ENCODE data around the gene THPO. TPM values are rescaled to one million over a fixed set of nuclear protein-coding genes. Genes with fewer than 3 reads are reported as not detected.

The THPO gene
- total RNA-seq, 1 donor from 2014 or later, result not detected

GRCh38 chr3:184389935-184390528 is 12.0 kb upstream of the THPO start:
- Mint-ChIP-seq H3K9me3 (no peaks in the 10 kb centered on the region), H3K4me1 (no peaks in the 10 kb centered on the region), H3K4me3 (no peak overlapping the region), H3K36me3 (ENCODE audit: low read depth) (no peaks in the 10 kb centered on the region), H3K27ac (no peak overlapping the region), H3K27me3 (peaks cover 35% of the 10 kb centered on the region)
- TF ChIP-seq, protein P1, sequence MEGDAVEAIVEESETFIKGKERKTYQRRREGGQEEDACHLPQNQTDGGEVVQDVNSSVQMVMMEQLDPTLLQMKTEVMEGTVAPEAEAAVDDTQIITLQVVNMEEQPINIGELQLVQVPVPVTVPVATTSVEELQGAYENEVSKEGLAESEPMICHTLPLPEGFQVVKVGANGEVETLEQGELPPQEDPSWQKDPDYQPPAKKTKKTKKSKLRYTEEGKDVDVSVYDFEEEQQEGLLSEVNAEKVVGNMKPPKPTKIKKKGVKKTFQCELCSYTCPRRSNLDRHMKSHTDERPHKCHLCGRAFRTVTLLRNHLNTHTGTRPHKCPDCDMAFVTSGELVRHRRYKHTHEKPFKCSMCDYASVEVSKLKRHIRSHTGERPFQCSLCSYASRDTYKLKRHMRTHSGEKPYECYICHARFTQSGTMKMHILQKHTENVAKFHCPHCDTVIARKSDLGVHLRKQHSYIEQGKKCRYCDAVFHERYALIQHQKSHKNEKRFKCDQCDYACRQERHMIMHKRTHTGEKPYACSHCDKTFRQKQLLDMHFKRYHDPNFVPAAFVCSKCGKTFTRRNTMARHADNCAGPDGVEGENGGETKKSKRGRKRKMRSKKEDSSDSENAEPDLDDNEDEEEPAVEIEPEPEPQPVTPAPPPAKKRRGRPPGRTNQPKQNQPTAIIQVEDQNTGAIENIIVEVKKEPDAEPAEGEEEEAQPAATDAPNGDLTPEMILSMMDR (IDR thresholded peaks at IDR 0.05), result no peak
- intact Hi-C loops (cut with micrococcal nuclease), result no loop called here
- ChIA-PET CTCF (no interaction called here), POLR2A (no interaction called here)
- no peak for DNase-seq
- no peak for ATAC-seq (ENCODE audit: low read depth)

DNA sequence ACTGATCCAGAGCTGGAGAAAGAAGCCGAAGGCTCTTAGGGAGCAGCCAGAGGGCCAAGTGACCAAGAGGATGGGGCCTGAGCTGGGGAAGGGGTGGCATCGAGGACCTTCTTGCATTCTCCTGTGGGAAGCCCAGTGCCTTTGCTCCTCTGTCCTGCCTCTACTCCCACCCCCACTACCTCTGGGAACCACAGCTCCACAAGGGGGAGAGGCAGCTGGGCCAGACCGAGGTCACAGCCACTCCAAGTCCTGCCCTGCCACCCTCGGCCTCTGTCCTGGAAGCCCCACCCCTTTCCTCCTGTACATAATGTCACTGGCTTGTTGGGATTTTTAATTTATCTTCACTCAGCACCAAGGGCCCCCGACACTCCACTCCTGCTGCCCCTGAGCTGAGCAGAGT is 11.4 kb upstream of the THPO start:
- ATAC-seq (ENCODE audit: low read depth) (no peak), DNase-seq (no peak)
- no peak overlapping the region for H3K27ac Mint-ChIP-seq
- peaks cover 39% of the 10 kb centered on the region for H3K27me3 Mint-ChIP-seq
- no peaks in the 10 kb centered on the region for H3K4me1 Mint-ChIP-seq
- POLR2A ChIA-PET, result no interaction called here
- no peaks in the 10 kb centered on the region for H3K36me3 Mint-ChIP-seq (ENCODE audit: low read depth)
- TF ChIP-seq, protein P1 (IDR thresholded peaks at IDR 0.05), result no peak
- CTCF ChIA-PET, result no interaction called here
- no peaks in the 10 kb centered on the region for H3K9me3 Mint-ChIP-seq
- intact Hi-C loops (cut with micrococcal nuclease), result no loop called here
- H3K4me3 Mint-ChIP-seq, result no peak overlapping the region

GRCh38 chr3:184388936-184389230 is 10.9 kb upstream of the THPO start:
- ATAC-seq (ENCODE audit: low read depth) (no peak), DNase-seq (no peak)
- POLR2A ChIA-PET, result no interaction called here
- Mint-ChIP-seq H3K36me3 (ENCODE audit: low read depth) (no peaks in the 10 kb centered on the region), H3K27ac (no peak overlapping the region), H3K27me3 (peaks cover 44% of the 10 kb centered on the region), H3K9me3 (no peaks in the 10 kb centered on the region), H3K4me3 (no peak overlapping the region), H3K4me1 (no peaks in the 10 kb centered on the region)
- CTCF ChIA-PET, result no interaction called here
- TF ChIP-seq, protein P1 (IDR thresholded peaks at IDR 0.05), result no peak
- intact Hi-C loops (cut with micrococcal nuclease), result no loop called here

GRCh38 chr3:184388164-184388935 is 10.3 kb upstream of the THPO start:
- H3K36me3 Mint-ChIP-seq (ENCODE audit: low read depth), result no peaks in the 10 kb centered on the region
- no peak overlapping the region for H3K4me3 Mint-ChIP-seq
- ChIA-PET CTCF (no interaction called here), POLR2A (no interaction called here)
- H3K9me3 Mint-ChIP-seq, result no peaks in the 10 kb centered on the region
- intact Hi-C loops (cut with micrococcal nuclease), result no loop called here
- DNase-seq, result no peak
- no peaks in the 10 kb centered on the region for H3K4me1 Mint-ChIP-seq
- H3K27me3 Mint-ChIP-seq, result peaks cover 44% of the 10 kb centered on the region
- TF ChIP-seq, protein P1 (IDR thresholded peaks at IDR 0.05), result no peak
- no peak overlapping the region for H3K27ac Mint-ChIP-seq
- ATAC-seq (ENCODE audit: low read depth), result no peak

- Mint-ChIP-seq H3K4me1 (no peaks in the 10 kb centered on the region), H3K27ac (no peak overlapping the region), H3K9me3 (no peaks in the 10 kb centered on the region), H3K27me3 (peaks cover 52% of the 10 kb centered on the region), H3K36me3 (ENCODE audit: low read depth) (no peaks in the 10 kb centered on the region), H3K4me3 (no peak overlapping the region)
- ATAC-seq (ENCODE audit: low read depth) (no peak), DNase-seq (no peak)
- intact Hi-C loops (cut with micrococcal nuclease), result no loop called here
- POLR2A ChIA-PET, result no interaction called here
- CTCF ChIA-PET, result no interaction called here
- TF ChIP-seq, protein P1 (IDR thresholded peaks at IDR 0.05), result no peak
These were observed 9.2 kb upstream of the THPO start for GRCh38 chr3:184387174-184387714.
